Stimulated activated CD4-positive, alpha-beta T cell treated with anti-CD3 and anti-CD28 coated beads, TNF-alpha, amount 100 ng/mL, for 4 hours (primary cell): ENCODE measurements around the gene ACAP2.
"Not testable (repeated sequence)": the region's sequence is repeated elsewhere in the genome, so short reads cannot be mapped to it uniquely, and the experiment has no call there.

ENCODE experiments used
- DNase-seq, 3 experiments: peaks; one replicate each; pipeline ENCODE4 v3.0.0-alpha.2; 2020; ENCODE audit warnings: low read depth in 3 of 3

Gene ACAP2

DNA sequence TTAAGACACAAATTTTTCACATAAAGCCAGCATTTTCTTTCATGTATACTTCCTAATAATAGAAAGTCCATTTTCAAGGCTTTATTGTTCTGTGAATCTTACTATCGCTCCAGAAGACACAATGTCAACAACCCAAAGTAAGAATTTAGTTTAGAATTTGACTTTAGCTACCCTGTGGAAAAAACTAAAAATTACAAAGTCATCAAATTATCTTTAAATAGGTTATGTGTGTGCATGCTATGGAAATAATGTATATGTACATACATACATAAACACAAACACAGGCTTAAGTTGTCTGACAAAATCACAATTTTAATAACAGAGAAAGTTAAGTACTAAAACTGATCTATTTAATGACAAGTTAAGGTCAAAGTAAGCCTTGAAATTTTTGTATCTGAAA lies 151.7 kb downstream of the ACAP2 start:
- no peak for DNase-seq

DNA sequence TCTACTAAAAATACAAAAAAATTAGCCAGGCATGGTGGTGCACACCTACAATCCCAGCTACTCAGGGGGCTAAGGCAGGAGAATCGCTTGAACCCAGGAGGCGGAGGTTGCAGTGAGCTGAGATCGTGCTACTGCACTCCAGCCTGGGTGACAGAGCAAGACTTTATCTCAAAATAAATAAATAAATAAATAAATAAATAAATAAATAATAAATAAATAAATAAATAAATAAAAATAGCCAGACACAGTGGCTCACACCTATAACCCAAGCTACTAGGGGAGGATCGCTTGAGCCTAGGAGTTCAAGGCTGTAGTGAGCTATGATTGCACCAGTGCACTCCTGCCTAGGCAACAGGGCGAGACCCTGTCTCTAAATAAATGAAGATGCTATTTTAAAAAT lies 152.2 kb downstream of the ACAP2 start:
- not testable (repeated sequence) for DNase-seq

GRCh38 chr3:195286115-195286872 lies 156.5 kb downstream of the ACAP2 start:
- DNase-seq: no peak

DNA sequence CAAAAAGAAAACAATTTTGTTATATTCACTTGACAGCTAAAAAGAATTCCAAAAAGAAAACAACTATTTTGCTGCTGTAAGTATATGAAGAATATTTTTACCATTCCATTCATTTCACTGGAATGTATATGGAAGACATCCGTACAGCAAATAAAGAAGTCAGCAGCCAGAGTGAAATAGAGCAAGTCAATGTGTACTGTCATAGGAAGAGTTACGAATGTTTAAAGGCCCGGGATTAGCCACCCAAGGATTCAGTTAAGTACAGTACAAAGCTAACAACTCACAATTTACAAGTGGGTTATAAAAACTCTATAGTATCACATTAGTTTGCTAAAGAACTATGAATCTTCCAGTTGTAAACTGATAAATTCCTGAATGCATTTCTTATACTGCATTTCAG lies 157.4 kb downstream of the ACAP2 start:
- no peak for DNase-seq

DNA sequence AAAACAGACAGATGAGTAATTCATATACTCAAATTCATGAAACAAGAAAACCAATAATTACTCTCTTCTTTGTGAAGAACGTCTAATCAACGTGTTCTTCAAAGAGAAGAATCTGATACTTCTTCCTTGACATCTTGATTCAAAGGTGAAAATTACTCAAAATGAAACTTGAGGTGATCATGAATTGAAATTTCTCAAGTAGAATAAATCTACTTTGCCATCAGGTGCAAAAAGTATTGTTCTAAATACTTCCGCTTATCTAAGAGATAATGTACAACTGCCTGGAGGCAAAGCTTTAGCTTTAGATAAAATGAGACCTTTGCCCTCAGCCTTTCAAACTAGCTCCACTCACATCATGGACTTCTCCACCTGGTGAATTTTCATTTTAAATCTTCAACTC lies 158.0 kb downstream of the ACAP2 start:
- DNase-seq: no peak

GRCh38 chr3:195282961-195283360 lies 159.9 kb downstream of the ACAP2 start:
- no peak for DNase-seq

GRCh38 chr3:195274259-195274966 lies 168.4 kb downstream of the ACAP2 start:
- DNase-seq: no peak

- peak; percentile 75 to 87 (median 81) for DNase-seq
Measured at GRCh38 chr3:195271410-195272243, 171.2 kb downstream of the ACAP2 start.

- DNase-seq: peak; percentile 76 to 91 (median 85)
Measured at GRCh38 chr3:195270817-195271409, 171.9 kb downstream of the ACAP2 start, which contains the start of gene XXYLT1. TSS of gene XXYLT1 (minus strand) at chr3:195271159. CDS start at chr3:195271058, 101 bp downstream.

DNA sequence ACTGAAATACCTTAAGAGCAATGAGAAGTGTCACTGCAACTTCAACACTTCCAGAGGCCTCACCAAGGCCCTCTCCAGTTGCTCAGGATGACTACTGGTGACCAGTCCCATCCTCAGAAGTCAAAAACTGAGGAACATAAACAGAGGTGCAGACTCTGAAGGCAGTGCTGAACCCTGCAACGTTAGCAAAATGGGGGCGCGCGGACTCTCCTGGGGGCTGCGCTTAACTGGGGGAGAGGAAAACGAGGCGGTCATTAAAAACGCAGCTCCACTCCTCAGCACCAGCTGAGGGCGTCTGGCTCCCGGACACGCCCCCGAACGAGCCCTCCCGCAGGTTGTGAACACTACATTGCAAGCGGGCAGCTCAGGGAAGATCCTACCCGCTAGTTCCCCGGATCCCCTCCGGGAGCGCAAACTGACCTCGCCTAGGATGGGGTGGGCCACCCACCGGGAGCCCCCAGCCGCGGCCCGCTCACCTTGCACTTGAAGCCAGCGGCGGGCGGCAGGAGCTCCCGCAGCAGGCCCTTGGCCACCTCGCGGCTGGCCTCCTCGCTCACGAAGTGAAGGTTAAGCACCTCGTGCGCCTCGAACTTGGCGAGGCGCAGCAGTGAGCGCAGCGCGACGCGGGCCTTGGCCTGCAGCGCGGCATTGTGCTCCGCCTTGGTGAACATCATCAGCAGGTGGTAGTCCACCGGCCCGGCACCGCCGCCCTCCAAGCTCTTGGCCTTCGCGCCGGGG lies 172.6 kb downstream of the ACAP2 start:
- DNase-seq: peak in 1 of 3 experiments; percentile 34

DNA sequence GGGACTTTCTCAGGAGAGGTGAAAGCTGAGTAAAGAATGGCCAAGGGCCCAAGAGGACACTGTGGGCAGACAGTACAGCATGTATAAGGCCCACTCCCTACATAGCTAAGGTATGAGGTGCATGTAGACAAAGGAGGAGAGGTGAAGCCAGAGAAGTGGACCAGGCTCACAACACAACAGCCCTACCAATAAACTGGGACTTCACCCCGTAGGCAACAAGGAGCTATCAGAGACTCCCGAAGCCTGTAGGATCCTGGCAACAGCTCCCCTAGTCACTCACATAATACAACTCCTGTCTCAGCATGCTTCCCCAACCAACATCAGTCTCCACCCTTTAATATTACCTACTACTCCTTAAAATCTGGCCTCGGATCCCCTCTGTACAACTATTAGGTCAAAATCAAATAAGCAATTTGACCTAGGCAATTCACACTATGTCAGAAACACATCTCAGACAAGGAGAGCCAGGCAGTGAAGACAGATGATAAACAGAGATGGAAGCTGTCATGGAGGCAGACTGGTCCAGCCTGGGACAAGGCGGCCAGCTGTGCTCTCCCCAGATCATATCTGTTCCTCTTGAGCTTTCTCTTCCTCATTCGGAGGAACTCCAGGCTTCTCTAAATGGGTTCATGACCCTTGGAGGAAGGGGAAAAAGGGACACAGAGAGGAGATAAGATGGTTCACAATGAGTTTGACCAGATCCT lies 173.3 kb downstream of the ACAP2 start:
- no peak for DNase-seq

DNA sequence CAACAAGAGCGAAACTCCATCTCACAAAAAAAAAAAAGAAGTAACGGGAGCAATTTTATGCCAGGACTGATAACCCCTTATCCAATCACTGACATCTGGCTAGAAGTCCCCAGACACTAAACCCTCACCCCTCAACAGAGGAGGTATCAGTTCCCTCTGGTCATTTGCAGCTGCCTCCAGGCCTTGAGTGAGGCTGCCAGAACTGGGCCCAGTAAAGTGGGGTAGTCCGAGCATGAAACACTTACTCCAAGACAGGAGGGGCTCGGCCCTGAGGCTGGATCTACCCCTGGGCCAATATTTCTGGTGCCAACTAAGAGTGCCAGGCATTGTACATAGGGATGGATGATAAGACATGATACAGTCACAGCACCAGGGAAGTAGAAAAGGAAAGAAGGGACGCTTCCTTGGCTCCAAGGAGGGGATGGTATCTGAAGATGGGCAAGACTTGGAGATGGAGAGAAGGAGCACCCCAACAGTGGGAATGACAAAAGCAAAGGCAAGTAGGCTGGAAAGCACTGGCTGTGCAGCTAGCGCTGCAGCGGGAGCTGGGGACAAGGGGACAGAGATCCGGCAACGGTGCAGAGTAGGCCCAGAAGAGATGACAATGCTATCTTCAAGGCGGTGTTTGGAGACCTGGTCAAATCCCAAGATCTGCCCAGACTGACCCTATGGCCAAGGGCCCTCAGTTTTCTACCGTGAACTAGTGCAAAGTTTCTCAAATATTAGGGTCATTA lies 174.1 kb downstream of the ACAP2 start:
- DNase-seq: no peak

DNA sequence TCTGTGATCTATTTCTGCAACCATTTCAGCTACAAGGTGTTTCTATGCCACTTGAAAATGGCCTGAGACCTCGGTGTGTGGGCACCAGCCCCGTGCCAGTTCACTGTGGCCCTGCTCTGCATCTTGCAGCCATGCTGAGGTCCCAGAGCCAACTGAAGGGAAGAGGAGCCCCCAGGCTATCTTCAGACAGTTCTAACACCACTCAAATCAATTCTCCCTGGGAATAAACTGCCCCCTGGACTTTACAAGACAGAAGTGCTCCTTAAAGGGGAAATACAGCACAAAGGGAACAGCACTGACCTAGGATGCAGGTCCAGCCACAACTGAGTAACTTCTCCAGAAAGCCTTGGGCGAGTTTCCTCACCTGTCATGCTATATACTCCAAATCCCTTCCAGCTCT lies 175.7 kb downstream of the ACAP2 start:
- DNase-seq: no peak

GRCh38 chr3:195266428-195266827 lies 176.4 kb downstream of the ACAP2 start:
- no peak for DNase-seq

- DNase-seq: no peak
Measured at GRCh38 chr3:195265363-195265976, 177.3 kb downstream of the ACAP2 start.

GRCh38 chr3:195263925-195264600 lies 178.8 kb downstream of the ACAP2 start:
- no peak for DNase-seq

GRCh38 chr3:195263193-195263924 lies 179.5 kb downstream of the ACAP2 start:
- no peak for DNase-seq

DNA sequence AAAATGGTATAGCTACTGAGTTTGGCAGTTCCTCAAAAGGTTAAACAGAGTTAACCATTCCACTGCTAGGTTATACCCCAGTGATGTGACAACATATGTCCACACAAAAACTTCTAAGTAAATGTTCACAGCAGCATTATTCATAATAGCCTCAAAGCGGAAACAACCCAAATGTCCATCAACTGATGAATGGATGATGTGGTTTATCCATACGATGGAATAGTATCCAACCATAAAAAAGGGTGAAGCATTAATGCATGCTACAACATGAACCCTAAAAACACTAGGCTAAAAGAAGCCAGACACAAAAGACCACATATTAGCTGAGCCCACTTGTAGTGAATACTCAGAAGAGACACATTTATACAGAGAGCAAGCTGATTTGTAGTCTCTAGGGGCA lies 180.9 kb downstream of the ACAP2 start:
- no peak for DNase-seq
